Uterus (tissue), 4 donors: ENCODE data around the gene CUL4A. TPM values are rescaled to one million over a fixed set of nuclear protein-coding genes. Genes with fewer than 3 reads are reported as not detected.

Source experiments
- DNase-seq, 2 donors: peaks; one replicate each; pipeline ENCODE4 v3.0.0-alpha.2; 2019 to 2020
- H3K27ac ChIP-seq, 2 donors: fragments of 200-600 bp; sonication (generic); 1 replicate in 1 of 2; 2 replicates in 1 of 2; pipeline ENCODE4 v1.5.1; 2016 to 2018
- H3K27me3 ChIP-seq, 2 donors: fragments of 200-600 bp; sonication (generic); one replicate each; pipeline ENCODE4 v1.5.1; 2018 to 2019; ENCODE audit warnings: control low read depth in 1 of 2
- H3K36me3 ChIP-seq, 2 donors: fragments of 200-600 bp; sonication (generic); one replicate each; pipeline ENCODE4 v1.5.1; 2019; ENCODE audit warnings: control low read depth in 1 of 2
- H3K4me1 ChIP-seq, 2 donors: fragments of 200-600 bp; sonication (generic); one replicate each; pipeline ENCODE4 v1.5.1; 2018 to 2019; ENCODE audit warnings: control low read depth in 1 of 2
- H3K4me3 ChIP-seq, 2 donors: fragments of 200-600 bp; sonication (generic); 1 replicate in 1 of 2; 2 replicates in 1 of 2; pipeline ENCODE4 v1.5.1; 2018 to 2019; ENCODE audit warnings: mild to moderate bottlenecking in 1 of 2
- H3K9me3 ChIP-seq, 2 donors: fragments of 200-600 bp; sonication (generic); one replicate each; pipeline ENCODE4 v1.5.1; 2019; ENCODE audit warnings: control low read depth in 1 of 2
- POLR2A ChIP-seq, 2 donors: fragments of 450-650 bp; IDR thresholded peaks; one replicate each; pipeline ENCODE4 v1.6.1; 2016; ENCODE audit warnings: antibody characterized with exemption in 2 of 2, mild to moderate bottlenecking in 1 of 2, moderate library complexity in 1 of 2
- intact Hi-C: fragments of 100-400 bp; cut with DNase I; formaldehyde crosslinking; loops from one replicate; pipeline ENCODE4 v1.15.1; 2023; ENCODE audit warnings: low total_unique reads
- total RNA-seq, 4 donors: library from RNA; depleted of rRNA in 3 of 4; stranded (reverse); fragments of >200 nt in 3 of 4; gene quantifications; one replicate each; pipeline versions ENCODE4 v1.1.0 to v1.2.4, GENCODE V29; 2014 to 2023
- TF ChIP-seq, protein P1 (sequence below), 4 experiments: fragments of 200-600 bp in 2 of 4; fragments of 450-650 bp in 2 of 4; sonication (generic) in 2 of 4; IDR thresholded peaks; one replicate each; pipeline ENCODE4 v1.5.1; 2016 to 2019; ENCODE audit warnings: antibody characterized with exemption in 4 of 4, mild to moderate bottlenecking in 2 of 4, moderate library complexity in 1 of 4
- donor health status: DM: yes; HTN: yes; CAD: no.

CUL4A gene
- total RNA-seq, 4 donors from 2014 or later: 34.3 to 110 (median 66.1) TPM

DNA sequence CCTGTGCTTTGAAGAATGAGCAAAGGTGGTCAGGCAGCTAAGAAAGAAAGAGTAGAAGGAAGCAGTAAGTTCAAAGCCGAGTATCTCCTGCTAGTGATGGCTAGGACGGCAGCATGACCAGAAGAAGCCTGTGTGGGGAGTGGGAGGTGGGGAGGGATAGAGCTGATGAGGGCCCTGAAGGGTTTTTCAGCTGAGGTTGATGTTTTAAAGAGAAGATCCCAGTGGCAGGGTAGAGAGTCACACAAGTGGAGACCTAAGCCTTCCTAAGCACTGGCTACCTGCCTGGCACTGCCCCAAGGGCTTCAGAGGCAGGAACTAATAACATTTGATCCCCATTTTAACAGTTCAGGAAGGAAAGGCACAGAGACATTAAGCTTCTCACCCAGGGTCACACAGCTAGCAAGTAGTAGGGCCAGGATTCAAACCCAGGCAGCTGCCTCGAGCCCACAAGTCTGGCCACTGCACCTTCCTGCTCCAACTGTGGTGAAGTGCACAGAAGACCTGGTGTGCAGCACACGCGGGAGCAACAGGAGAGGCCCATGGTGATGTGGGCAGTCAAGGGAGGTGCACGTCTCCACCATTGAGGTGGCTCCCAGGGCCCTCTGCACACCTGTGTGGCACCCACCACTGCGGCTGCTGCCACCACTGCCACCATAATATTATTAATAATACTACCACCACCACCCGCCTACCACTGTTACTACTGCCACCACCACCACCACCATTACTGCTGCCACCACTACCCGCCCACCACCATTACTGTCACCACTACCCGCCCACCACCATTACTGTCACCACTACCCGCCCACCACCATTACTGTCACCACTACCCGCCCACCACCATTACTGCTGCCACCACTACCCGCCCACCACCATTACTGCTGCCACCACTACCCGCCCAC, 22.1 kb downstream of the CUL4A start:
- intact Hi-C loops: no loop called here
- Histone ChIP-seq H3K4me1 (no peaks in the 10 kb centered on the region), H3K4me3 (no peak overlapping the region), H3K36me3 (no peaks in the 10 kb centered on the region), H3K27me3 (no peaks in the 10 kb centered on the region), H3K9me3 (no peaks in the 10 kb centered on the region), H3K27ac (no peak overlapping the region)
- TF ChIP-seq, protein P1, sequence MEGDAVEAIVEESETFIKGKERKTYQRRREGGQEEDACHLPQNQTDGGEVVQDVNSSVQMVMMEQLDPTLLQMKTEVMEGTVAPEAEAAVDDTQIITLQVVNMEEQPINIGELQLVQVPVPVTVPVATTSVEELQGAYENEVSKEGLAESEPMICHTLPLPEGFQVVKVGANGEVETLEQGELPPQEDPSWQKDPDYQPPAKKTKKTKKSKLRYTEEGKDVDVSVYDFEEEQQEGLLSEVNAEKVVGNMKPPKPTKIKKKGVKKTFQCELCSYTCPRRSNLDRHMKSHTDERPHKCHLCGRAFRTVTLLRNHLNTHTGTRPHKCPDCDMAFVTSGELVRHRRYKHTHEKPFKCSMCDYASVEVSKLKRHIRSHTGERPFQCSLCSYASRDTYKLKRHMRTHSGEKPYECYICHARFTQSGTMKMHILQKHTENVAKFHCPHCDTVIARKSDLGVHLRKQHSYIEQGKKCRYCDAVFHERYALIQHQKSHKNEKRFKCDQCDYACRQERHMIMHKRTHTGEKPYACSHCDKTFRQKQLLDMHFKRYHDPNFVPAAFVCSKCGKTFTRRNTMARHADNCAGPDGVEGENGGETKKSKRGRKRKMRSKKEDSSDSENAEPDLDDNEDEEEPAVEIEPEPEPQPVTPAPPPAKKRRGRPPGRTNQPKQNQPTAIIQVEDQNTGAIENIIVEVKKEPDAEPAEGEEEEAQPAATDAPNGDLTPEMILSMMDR (IDR thresholded peaks at IDR 0.05): no peak
- TF ChIP-seq POLR2A (IDR thresholded peaks at IDR 0.05): no peak
- DNase-seq: no peak

DNA sequence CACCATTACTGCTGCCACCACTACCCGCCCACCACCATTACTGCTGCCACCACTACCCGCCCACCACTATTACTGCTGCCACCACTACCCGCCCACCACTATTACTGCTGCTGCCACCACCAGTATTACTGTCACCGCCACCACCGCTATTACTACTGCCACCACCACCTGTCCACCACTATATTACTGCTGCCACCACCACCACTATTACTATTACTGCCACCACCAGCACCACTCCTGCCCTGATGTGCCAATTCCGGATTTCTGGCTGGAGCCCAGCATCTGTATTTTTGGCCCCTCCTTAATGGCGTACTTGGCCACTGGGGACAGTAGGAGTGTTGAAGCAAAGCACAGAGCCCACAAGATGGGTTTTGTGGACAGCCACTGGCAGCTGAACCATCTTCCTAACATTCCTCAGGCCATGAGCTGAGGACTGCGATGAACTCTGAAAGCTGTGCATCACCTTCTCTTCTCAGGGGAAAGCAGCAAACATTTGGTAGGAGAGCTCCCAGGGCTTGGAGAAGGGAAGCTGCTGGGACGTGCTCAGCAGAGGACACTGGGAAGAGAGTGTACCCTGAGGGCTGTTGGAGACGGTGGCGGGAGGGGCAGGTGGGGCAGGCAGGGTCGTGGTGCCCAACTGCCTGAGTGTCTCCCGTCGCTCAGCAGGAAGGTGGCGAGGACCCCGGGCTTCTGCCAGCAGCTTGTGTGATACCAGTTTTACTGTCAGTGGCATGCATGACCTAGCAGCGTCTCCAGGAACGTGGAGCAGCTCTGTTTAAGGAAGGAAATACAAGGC, 23.0 kb downstream of the CUL4A start:
- H3K4me3 ChIP-seq: no peak overlapping the region
- no peaks in the 10 kb centered on the region for H3K36me3 ChIP-seq
- intact Hi-C loops: no loop called here

DNA sequence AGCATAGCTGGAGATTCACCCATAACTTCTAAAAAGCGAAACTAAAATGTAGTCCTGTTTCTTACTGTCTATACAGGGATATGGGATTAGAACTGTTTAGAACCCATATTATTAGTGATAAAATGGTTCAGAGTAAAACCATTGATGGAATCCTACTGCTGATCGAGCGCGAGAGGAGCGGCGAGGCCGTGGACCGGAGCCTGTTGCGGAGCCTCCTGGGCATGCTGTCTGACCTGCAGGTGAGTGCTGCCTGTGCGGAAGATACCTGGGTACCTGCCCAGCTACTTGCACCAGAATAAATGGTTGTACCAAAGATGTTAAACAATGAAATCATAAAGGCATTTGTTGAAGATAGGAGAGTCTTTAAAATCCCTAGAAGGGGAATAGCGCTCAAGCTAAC, 23.7 kb downstream of the CUL4A start:
- H3K27ac ChIP-seq: no peak overlapping the region
- H3K36me3 ChIP-seq: no peaks in the 10 kb centered on the region
- H3K9me3 ChIP-seq: no peaks in the 10 kb centered on the region
- TF ChIP-seq, protein P1 (IDR thresholded peaks at IDR 0.05): no peak
- no peak for TF ChIP-seq POLR2A (IDR thresholded peaks at IDR 0.05)
- H3K27me3 ChIP-seq: no peaks in the 10 kb centered on the region
- no peaks in the 10 kb centered on the region for H3K4me1 ChIP-seq
- H3K4me3 ChIP-seq: no peak overlapping the region
- intact Hi-C loops: no loop called here
- no peak for DNase-seq

More for the DNA sequence above, 23.0 kb downstream of the CUL4A start:
- no peak for TF ChIP-seq POLR2A (IDR thresholded peaks at IDR 0.05)
- TF ChIP-seq, protein P1 (IDR thresholded peaks at IDR 0.05): no peak
- H3K27me3 ChIP-seq: no peaks in the 10 kb centered on the region
- no peaks in the 10 kb centered on the region for H3K9me3 ChIP-seq
- H3K27ac ChIP-seq: no peak overlapping the region
- DNase-seq: no peak
- no peaks in the 10 kb centered on the region for H3K4me1 ChIP-seq

- no peak overlapping the region for H3K4me3 ChIP-seq
- no peaks in the 10 kb centered on the region for H3K27me3 ChIP-seq
- H3K27ac ChIP-seq: no peak overlapping the region
- TF ChIP-seq POLR2A (IDR thresholded peaks at IDR 0.05): no peak
- TF ChIP-seq, protein P1 (IDR thresholded peaks at IDR 0.05): no peak
- intact Hi-C loops: no loop called here
- no peaks in the 10 kb centered on the region for H3K4me1 ChIP-seq
- DNase-seq: no peak
- H3K9me3 ChIP-seq: no peaks in the 10 kb centered on the region
- no peaks in the 10 kb centered on the region for H3K36me3 ChIP-seq
Observed at GRCh38 chr13:113238536-113238935, 29.1 kb downstream of the CUL4A start.

- H3K4me3 ChIP-seq: no peak overlapping the region
- H3K36me3 ChIP-seq: no peaks in the 10 kb centered on the region
- no peaks in the 10 kb centered on the region for H3K9me3 ChIP-seq
- no peaks in the 10 kb centered on the region for H3K27me3 ChIP-seq
- H3K27ac ChIP-seq: no peak overlapping the region
- no peak for TF ChIP-seq POLR2A (IDR thresholded peaks at IDR 0.05)
- TF ChIP-seq, protein P1 (IDR thresholded peaks at IDR 0.05): no peak
- intact Hi-C loops: no loop called here
- no peaks in the 10 kb centered on the region for H3K4me1 ChIP-seq
- DNase-seq: no peak
Observed at GRCh38 chr13:113239357-113239756, 29.9 kb downstream of the CUL4A start.
